Measurements from ENCODE around the gene SPPL3.

GRCh38 chr12:120737557-120738251 is 166.5 kb downstream of the SPPL3 start:
- TF ChIP-seq, protein P1, sequence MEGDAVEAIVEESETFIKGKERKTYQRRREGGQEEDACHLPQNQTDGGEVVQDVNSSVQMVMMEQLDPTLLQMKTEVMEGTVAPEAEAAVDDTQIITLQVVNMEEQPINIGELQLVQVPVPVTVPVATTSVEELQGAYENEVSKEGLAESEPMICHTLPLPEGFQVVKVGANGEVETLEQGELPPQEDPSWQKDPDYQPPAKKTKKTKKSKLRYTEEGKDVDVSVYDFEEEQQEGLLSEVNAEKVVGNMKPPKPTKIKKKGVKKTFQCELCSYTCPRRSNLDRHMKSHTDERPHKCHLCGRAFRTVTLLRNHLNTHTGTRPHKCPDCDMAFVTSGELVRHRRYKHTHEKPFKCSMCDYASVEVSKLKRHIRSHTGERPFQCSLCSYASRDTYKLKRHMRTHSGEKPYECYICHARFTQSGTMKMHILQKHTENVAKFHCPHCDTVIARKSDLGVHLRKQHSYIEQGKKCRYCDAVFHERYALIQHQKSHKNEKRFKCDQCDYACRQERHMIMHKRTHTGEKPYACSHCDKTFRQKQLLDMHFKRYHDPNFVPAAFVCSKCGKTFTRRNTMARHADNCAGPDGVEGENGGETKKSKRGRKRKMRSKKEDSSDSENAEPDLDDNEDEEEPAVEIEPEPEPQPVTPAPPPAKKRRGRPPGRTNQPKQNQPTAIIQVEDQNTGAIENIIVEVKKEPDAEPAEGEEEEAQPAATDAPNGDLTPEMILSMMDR (IDR thresholded peaks at IDR 0.05; ENCODE audit: insufficient read depth, low read length), result no peak
- TF ChIP-seq POLR2AphosphoS5 (IDR thresholded peaks at IDR 0.05; ENCODE audit: low read depth), result no peak
- TF ChIP-seq, protein P2, sequence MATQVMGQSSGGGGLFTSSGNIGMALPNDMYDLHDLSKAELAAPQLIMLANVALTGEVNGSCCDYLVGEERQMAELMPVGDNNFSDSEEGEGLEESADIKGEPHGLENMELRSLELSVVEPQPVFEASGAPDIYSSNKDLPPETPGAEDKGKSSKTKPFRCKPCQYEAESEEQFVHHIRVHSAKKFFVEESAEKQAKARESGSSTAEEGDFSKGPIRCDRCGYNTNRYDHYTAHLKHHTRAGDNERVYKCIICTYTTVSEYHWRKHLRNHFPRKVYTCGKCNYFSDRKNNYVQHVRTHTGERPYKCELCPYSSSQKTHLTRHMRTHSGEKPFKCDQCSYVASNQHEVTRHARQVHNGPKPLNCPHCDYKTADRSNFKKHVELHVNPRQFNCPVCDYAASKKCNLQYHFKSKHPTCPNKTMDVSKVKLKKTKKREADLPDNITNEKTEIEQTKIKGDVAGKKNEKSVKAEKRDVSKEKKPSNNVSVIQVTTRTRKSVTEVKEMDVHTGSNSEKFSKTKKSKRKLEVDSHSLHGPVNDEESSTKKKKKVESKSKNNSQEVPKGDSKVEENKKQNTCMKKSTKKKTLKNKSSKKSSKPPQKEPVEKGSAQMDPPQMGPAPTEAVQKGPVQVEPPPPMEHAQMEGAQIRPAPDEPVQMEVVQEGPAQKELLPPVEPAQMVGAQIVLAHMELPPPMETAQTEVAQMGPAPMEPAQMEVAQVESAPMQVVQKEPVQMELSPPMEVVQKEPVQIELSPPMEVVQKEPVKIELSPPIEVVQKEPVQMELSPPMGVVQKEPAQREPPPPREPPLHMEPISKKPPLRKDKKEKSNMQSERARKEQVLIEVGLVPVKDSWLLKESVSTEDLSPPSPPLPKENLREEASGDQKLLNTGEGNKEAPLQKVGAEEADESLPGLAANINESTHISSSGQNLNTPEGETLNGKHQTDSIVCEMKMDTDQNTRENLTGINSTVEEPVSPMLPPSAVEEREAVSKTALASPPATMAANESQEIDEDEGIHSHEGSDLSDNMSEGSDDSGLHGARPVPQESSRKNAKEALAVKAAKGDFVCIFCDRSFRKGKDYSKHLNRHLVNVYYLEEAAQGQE (IDR thresholded peaks at IDR 0.05; ENCODE audit: insufficient replicate concordance, low read depth), result no peak
- no peak for TF ChIP-seq GABPA (IDR thresholded peaks at IDR 0.05; ENCODE audit: low read depth)

All from HL-60 (cell line).